T-cell (primary cell): ENCODE data around the gene XRRA1. TPM values are rescaled to one million over a fixed set of nuclear protein-coding genes. Genes with fewer than 3 reads are reported as not detected.
"Not testable (repeated sequence)": the region's sequence is repeated elsewhere in the genome, so short reads cannot be mapped to it uniquely, and the experiment has no call there.

Source experiments
- ATAC-seq, 4 experiments: fragments of 200-7000 bp in 3 of 4; fragments of 150-1000 bp in 1 of 4; cut with Tn5 transposase; replicated peaks in 1 of 4; 1 replicate in 3 of 4; 2 replicates in 1 of 4; pipeline ENCODE4 v1.10.0; 2021; ENCODE audit warnings: moderate library complexity in 3 of 4, mild to moderate bottlenecking in 2 of 4, moderate number of reproducible peaks in 1 of 4
- CTCF ChIA-PET, 2 donors: fragments of 300-600 bp; sonication (Branson Sonifier 250); formaldehyde crosslinking; loops; one replicate each; lab custom pipeline; 2022; ENCODE audit warnings: antibody characterized with exemption in 2 of 2; lab: Charles Lee
- POLR2A ChIA-PET, 2 donors: fragments of 300-600 bp; sonication (Branson Sonifier 250); formaldehyde crosslinking; loops; one replicate each; lab custom pipeline; 2022; ENCODE audit warnings: antibody characterized with exemption in 2 of 2; lab: Charles Lee
- DNase-seq, 35 experiments: peaks; one replicate each; pipeline versions ENCODE4 v3.0.0 to v3.0.0-alpha.2; 2013 to 2023
- H3K27ac ChIP-seq: one replicate; pipeline ENCODE4 v1.5.1; 2013; ENCODE audit warnings: low read length
- H3K27me3 ChIP-seq, 2 experiments: replicated peaks in 1 of 2; 1 replicate in 1 of 2; 2 replicates in 1 of 2; pipeline versions ENCODE4 v1.6.1 to v1.7.0; 2013; ENCODE audit warnings: low read length in 1 of 2, mixed read lengths in 1 of 2; ENCODE audit not compliant: control insufficient read depth in 2 of 2, insufficient read depth in 2 of 2; ENCODE audit errors: extremely low read depth in 1 of 2
- H3K36me3 ChIP-seq, 2 donors: 1 replicate in 1 of 2; 2 replicates in 1 of 2; pipeline versions ENCODE4 v1.6.1 to v1.7.0; 2013; ENCODE audit warnings: low read length in 1 of 2; ENCODE audit not compliant: control insufficient read depth in 2 of 2, insufficient read depth in 1 of 2; ENCODE audit errors: extremely low read depth in 1 of 2
- H3K4me1 ChIP-seq, 2 experiments: 1 replicate in 1 of 2; 2 replicates in 1 of 2; pipeline versions ENCODE4 v1.6.1 to v1.7.0; 2013; ENCODE audit warnings: low read length in 2 of 2, mixed read lengths in 1 of 2; ENCODE audit not compliant: insufficient read depth in 2 of 2, control insufficient read depth in 1 of 2; ENCODE audit errors: extremely low read depth in 1 of 2
- H3K4me3 ChIP-seq, 2 donors: 1 replicate in 1 of 2; 2 replicates in 1 of 2; pipeline versions ENCODE4 v1.5.1 to v1.7.0; 2013; ENCODE audit warnings: mild to moderate bottlenecking in 2 of 2, low read length in 1 of 2, moderate library complexity in 1 of 2; ENCODE audit not compliant: control insufficient read depth in 1 of 2; ENCODE audit errors: extremely low read depth in 1 of 2
- H3K9me3 ChIP-seq: 2 replicates; pipeline ENCODE4 v1.7.0; 2013
- H3K27ac Mint-ChIP-seq, 2 donors: one replicate each; pipeline ENCODE4 v1.8.0; 2020 to 2021; ENCODE audit warnings: mild to moderate bottlenecking in 2 of 2, mixed read lengths in 2 of 2
- H3K27me3 Mint-ChIP-seq, 2 donors: one replicate each; pipeline ENCODE4 v1.8.0; 2021 to 2022; ENCODE audit warnings: mixed read lengths in 2 of 2
- H3K36me3 Mint-ChIP-seq: one replicate; pipeline ENCODE4 v1.8.0; 2021; ENCODE audit warnings: mixed read lengths
- H3K4me1 Mint-ChIP-seq, 3 donors: one replicate each; pipeline ENCODE4 v1.8.0; 2020 to 2022; ENCODE audit warnings: mixed read lengths in 3 of 3, mild to moderate bottlenecking in 1 of 3
- H3K4me3 Mint-ChIP-seq, 3 donors: one replicate each; pipeline ENCODE4 v1.8.0; 2020 to 2022; ENCODE audit warnings: mild to moderate bottlenecking in 3 of 3, mixed read lengths in 3 of 3, moderate library complexity in 3 of 3
- H3K9me3 Mint-ChIP-seq, 3 donors: one replicate each; pipeline ENCODE4 v1.8.0; 2020 to 2022; ENCODE audit warnings: mixed read lengths in 3 of 3
- WGBS: methylation state at CpG from one replicate; pipeline ENCODE4 v1.1.5; 2013; ENCODE audit warnings: missing lambda C conversion rate; ENCODE audit not compliant: insufficient coverage; 5-methylcytosine and 5-hydroxymethylcytosine counted together
- total RNA-seq, 35 experiments: library from RNA in 6 of 35; stranded (reverse) in 6 of 35; fragments of 120-200 nt in 1 of 35; gene quantifications; one replicate each; pipeline versions ENCODE4 v1.2.1 to v1.2.4 and lab custom pipeline; 2013 to 2026

XRRA1 gene
- total RNA-seq, 5 donors from 2014 or later (not counting 1 experiment from before 2014, with no cell fraction given): 12.6 to 27.7 (median 14.6) TPM

DNA sequence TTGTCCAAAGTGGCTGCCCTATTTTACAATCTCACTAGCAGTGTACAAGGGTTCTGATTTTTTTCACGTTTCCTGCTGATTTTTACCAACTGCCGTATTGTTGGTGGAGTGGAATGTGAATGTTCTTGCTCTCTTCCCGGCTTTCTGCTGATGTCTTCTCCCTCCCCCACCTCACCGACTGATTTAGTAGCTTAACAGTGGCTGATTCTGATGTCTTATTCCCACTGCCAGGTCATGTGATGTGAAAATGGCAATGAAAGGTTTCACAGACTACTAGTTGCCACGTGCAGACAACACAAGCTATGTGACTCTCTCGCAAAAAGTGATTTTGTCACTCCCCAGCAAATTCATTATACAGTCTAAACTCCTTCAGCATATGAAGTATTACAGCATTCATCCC is 22.5 kb upstream of the XRRA1 start:
- Mint-ChIP-seq H3K36me3 (peaks cover 60% of the 10 kb centered on the region), H3K27me3 (no peaks in the 10 kb centered on the region), H3K9me3 (no peaks in the 10 kb centered on the region), H3K4me3 (no peak overlapping the region), H3K27ac (no peak overlapping the region), H3K4me1 (peaks cover 0 to 5% (median 5%) of the 10 kb centered on the region in 3 donors)
- Histone ChIP-seq H3K9me3 (no peaks in the 10 kb centered on the region), H3K27me3 (no peaks in the 10 kb centered on the region), H3K4me1 (no peaks in the 10 kb centered on the region), H3K4me3 (no peak overlapping the region), H3K27ac (no peak overlapping the region), H3K36me3 (peaks cover 7 to 82% of the 10 kb centered on the region in 2 donors)
- WGBS: 100% methylated on average over 2 of the region's 6 CpGs
- no peak for DNase-seq
- POLR2A ChIA-PET: interaction anchor here (0.6 to 0.7 kb wide), 2 partner anchors 21 to 1374 kb away, joined by 3 to 10 read pairs; no protein-coding TSS in a partner anchor
- CTCF ChIA-PET: interaction anchor here in 1 of 2 donors (0.6 kb wide), 1 partner anchor 8 kb away, joined by 3 read pairs; no protein-coding TSS in a partner anchor
- no peak for ATAC-seq

- H3K27ac Mint-ChIP-seq: no peak overlapping the region
- POLR2A ChIA-PET: no interaction called here
- Histone ChIP-seq H3K27me3 (no peaks in the 10 kb centered on the region), H3K9me3 (no peaks in the 10 kb centered on the region), H3K4me3 (no peak overlapping the region), H3K4me1 (no peaks in the 10 kb centered on the region), H3K27ac (no peak overlapping the region), H3K36me3 (peaks cover 5 to 78% of the 10 kb centered on the region in 2 donors)
- no peak overlapping the region for H3K4me3 Mint-ChIP-seq
- CTCF ChIA-PET: interaction anchor here in 1 of 2 donors (0.6 kb wide), 1 partner anchor 7 kb away, joined by 3 read pairs; no protein-coding TSS in a partner anchor
- H3K36me3 Mint-ChIP-seq: peaks cover 55% of the 10 kb centered on the region
- no peaks in the 10 kb centered on the region for H3K27me3 Mint-ChIP-seq
- no CpG with 5 or more reads among the region's 1 CpG for WGBS
- DNase-seq: no peak
- H3K4me1 Mint-ChIP-seq: peaks cover 0 to 5% (median 5%) of the 10 kb centered on the region in 3 donors
- H3K9me3 Mint-ChIP-seq: no peaks in the 10 kb centered on the region
- no peak for ATAC-seq
Observed at GRCh38 chr11:74970852-74971395, 22.0 kb upstream of the XRRA1 start.

DNA sequence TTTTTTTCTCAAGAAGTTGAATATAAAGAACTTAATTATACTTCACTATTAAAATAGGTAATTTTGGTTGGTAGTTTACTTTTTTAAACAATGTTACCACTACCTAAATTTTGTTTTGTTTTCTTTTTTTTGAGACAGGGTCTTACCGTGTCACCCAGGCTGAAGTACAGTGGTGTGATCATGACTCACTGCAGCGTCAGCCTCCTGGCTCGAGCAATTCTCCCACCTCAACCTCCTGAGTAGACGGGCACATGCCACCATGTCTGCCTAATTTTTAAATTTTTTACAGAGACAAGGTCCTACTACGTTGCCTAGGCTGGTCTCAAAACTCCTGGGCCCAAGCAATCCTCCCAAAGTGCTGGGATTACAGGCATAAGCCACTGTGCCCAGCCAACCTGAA is 17.8 kb upstream of the XRRA1 start:
- no peak for ATAC-seq
- H3K27ac ChIP-seq: no peak overlapping the region
- H3K4me1 Mint-ChIP-seq: peaks cover 27 to 31% (median 29%) of the 10 kb centered on the region in 3 donors
- POLR2A ChIA-PET: no interaction called here
- no peaks in the 10 kb centered on the region for H3K27me3 ChIP-seq
- WGBS: 100% methylated on average over 2 of the region's 5 CpGs
- H3K27ac Mint-ChIP-seq: no peak overlapping the region
- H3K36me3 Mint-ChIP-seq: peaks cover 29% of the 10 kb centered on the region
- no peak for DNase-seq
- no peaks in the 10 kb centered on the region for H3K9me3 ChIP-seq
- CTCF ChIA-PET: no interaction called here
- no peak overlapping the region for H3K4me3 Mint-ChIP-seq
- H3K4me3 ChIP-seq: no peak overlapping the region
- peaks cover 5 to 50% of the 10 kb centered on the region in 2 donors for H3K36me3 ChIP-seq
- H3K9me3 Mint-ChIP-seq: no peaks in the 10 kb centered on the region
- H3K27me3 Mint-ChIP-seq: no peaks in the 10 kb centered on the region
- H3K4me1 ChIP-seq: no peaks in the 10 kb centered on the region

- H3K27me3 ChIP-seq, H3K27me3 Mint-ChIP-seq, ATAC-seq, H3K27ac ChIP-seq, H3K4me1 ChIP-seq, DNase-seq, H3K9me3 ChIP-seq, H3K4me3 ChIP-seq, H3K9me3 Mint-ChIP-seq, H3K4me3 Mint-ChIP-seq, H3K27ac Mint-ChIP-seq: not testable (repeated sequence)
- CTCF ChIA-PET: interaction anchor here (0.6 to 1.0 kb wide), 3 partner anchors 29 to 577 kb away, joined by 3 to 4 read pairs (median 4); no protein-coding TSS in a partner anchor
- POLR2A ChIA-PET: interaction anchor here in 1 of 2 donors (0.6 kb wide), 2 partner anchors 219 to 367 kb away, joined by 3 to 7 read pairs; no protein-coding TSS in a partner anchor
- H3K36me3 ChIP-seq: peaks cover 0 to 14% of the 10 kb centered on the region in 2 donors
- peaks cover 83% of the 10 kb centered on the region in 3 donors for H3K4me1 Mint-ChIP-seq
- H3K36me3 Mint-ChIP-seq: peaks cover 27% of the 10 kb centered on the region
- WGBS: 100% methylated on average over 1 of the region's 6 CpGs
Observed at GRCh38 chr11:74960128-74960527, 11.2 kb upstream of the XRRA1 start.

- CTCF ChIA-PET: no interaction called here
- no peak for DNase-seq
- no peak overlapping the region for H3K27ac ChIP-seq
- no peak for ATAC-seq
- H3K27me3 ChIP-seq: no peaks in the 10 kb centered on the region
- Mint-ChIP-seq H3K27ac (no peak overlapping the region), H3K4me1 (peaks cover 90 to 91% (median 91%) of the 10 kb centered on the region in 3 donors), H3K4me3 (no peak overlapping the region), H3K9me3 (no peaks in the 10 kb centered on the region), H3K36me3 (peaks cover 30% of the 10 kb centered on the region), H3K27me3 (no peaks in the 10 kb centered on the region)
- no peaks in the 10 kb centered on the region for H3K9me3 ChIP-seq
- peaks cover 0 to 13% of the 10 kb centered on the region in 2 donors for H3K36me3 ChIP-seq
- H3K4me1 ChIP-seq: peaks cover 0 to 5% of the 10 kb centered on the region in 2 experiments
- H3K4me3 ChIP-seq: no peak overlapping the region
- POLR2A ChIA-PET: interaction anchor here in 1 of 2 donors (0.6 kb wide), 1 partner anchor 1923 kb away, joined by 3 read pairs; no protein-coding TSS in a partner anchor
- no CpG with 5 or more reads among the region's 1 CpG for WGBS
Observed at GRCh38 chr11:74957937-74958629, 9.2 kb upstream of the XRRA1 start.

DNA sequence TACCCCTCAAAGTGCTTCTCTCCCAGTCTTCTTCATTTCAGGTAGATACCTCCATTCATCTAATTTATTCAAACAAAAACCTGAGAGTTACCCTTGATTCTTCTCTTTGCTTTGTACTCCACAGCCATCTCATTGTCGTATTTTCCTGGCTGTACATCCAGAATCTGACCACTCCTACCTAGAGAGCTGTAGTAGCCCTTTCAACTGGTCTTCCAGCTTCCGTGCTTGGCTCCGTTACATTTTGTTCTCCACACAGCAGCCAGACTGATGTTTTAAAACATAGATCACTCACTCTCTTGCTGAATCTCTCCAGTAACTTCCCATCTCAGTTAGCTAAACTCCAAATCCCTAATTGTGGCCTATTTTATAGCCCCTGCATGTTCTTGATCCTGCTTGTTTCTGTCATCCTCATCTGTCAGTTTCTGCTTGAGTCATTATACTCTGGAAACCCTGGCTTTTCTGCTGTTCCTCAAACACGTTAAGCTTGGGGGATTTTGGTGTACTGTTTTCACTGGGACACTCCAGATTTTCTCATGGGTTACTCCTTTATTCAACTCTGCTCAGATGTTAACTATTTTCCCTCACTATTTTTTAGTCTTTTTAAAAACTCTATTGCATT is 7.6 kb upstream of the XRRA1 start:
- no peaks in the 10 kb centered on the region for H3K9me3 Mint-ChIP-seq
- ATAC-seq (no peak), DNase-seq (no peak)
- WGBS: 100% methylated on average over 3 of the region's 4 CpGs
- H3K36me3 Mint-ChIP-seq: peaks cover 32% of the 10 kb centered on the region
- Histone ChIP-seq H3K4me1 (peaks cover 0 to 6% of the 10 kb centered on the region in 2 experiments), H3K4me3 (no peak overlapping the region), H3K9me3 (no peaks in the 10 kb centered on the region), H3K27me3 (no peaks in the 10 kb centered on the region), H3K36me3 (peaks cover 0 to 20% of the 10 kb centered on the region in 2 donors), H3K27ac (no peak overlapping the region)
- peaks cover 87% of the 10 kb centered on the region in 3 donors for H3K4me1 Mint-ChIP-seq
- no peaks in the 10 kb centered on the region for H3K27me3 Mint-ChIP-seq
- ChIA-PET POLR2A (no interaction called here), CTCF (no interaction called here)
- no peak overlapping the region for H3K27ac Mint-ChIP-seq
- no peak overlapping the region for H3K4me3 Mint-ChIP-seq
